MCF 10A (cell line): ENCODE data around the gene SETX. TPM values are rescaled to one million over a fixed set of nuclear protein-coding genes. Genes with fewer than 3 reads are reported as not detected.

Experiments used
- BruUV-seq: library from RNA; stranded (reverse); fragments of 400-500 nt; replicated peaks from 2 replicates; lab custom pipeline; 2021; lab: Mats Ljungman, UMichigan
- CTCF ChIA-PET: fragments of 300-600 bp; sonication (Branson Sonifier 250); formaldehyde crosslinking; extraction: SDS; loops from one replicate; lab custom pipeline; 2021; ENCODE audit warnings: antibody characterized with exemption, inconsistent platforms; lab: Yijun Ruan, JAX
- POLR2A ChIA-PET: fragments of 300-600, 350-650 bp; sonication (Branson Sonifier 250); formaldehyde crosslinking; extraction: SDS; loops from one replicate; lab custom pipeline; 2020; ENCODE audit warnings: antibody characterized with exemption, inconsistent platforms; lab: Yijun Ruan, JAX
- DNase-seq: peaks from one replicate; pipeline ENCODE4 v3.0.0-alpha.2; 2018; ENCODE audit not compliant: unreplicated experiment
- H3K27ac Mint-ChIP-seq: one replicate; pipeline ENCODE4 v1.8.0; 2022; ENCODE audit warnings: mild to moderate bottlenecking, low read depth, mixed read lengths; ENCODE audit not compliant: unreplicated experiment
- H3K27me3 Mint-ChIP-seq: one replicate; pipeline ENCODE4 v1.8.0; 2022; ENCODE audit warnings: mixed read lengths; ENCODE audit not compliant: insufficient read depth, unreplicated experiment
- H3K36me3 Mint-ChIP-seq: one replicate; pipeline ENCODE4 v1.8.0; 2022; ENCODE audit warnings: mild to moderate bottlenecking, moderate library complexity, mixed read lengths; ENCODE audit not compliant: insufficient read depth, unreplicated experiment
- H3K4me1 Mint-ChIP-seq: one replicate; pipeline ENCODE4 v1.8.0; 2022; ENCODE audit warnings: mixed read lengths; ENCODE audit not compliant: insufficient read depth, unreplicated experiment
- H3K4me3 Mint-ChIP-seq: one replicate; pipeline ENCODE4 v1.8.0; 2022; ENCODE audit warnings: mild to moderate bottlenecking, moderate library complexity, mixed read lengths; ENCODE audit not compliant: unreplicated experiment
- H3K9me3 Mint-ChIP-seq: one replicate; pipeline ENCODE4 v1.8.0; 2022; ENCODE audit warnings: mixed read lengths; ENCODE audit not compliant: unreplicated experiment
- intact Hi-C: fragments of 100-400 bp; cut with micrococcal nuclease; formaldehyde crosslinking; loops from 2 replicates; pipeline ENCODE4 v1.14.1; 2022
- total RNA-seq: library from RNA; stranded (reverse); gene quantifications from 2 replicates; pipeline ENCODE4 v1.2.3, GENCODE V29; 2022
- TF ChIP-seq, protein P1 (sequence below): fragments of 200-600 bp; IDR thresholded peaks from one replicate; pipeline ENCODE4 v1.8.0; 2022; ENCODE audit warnings: antibody characterized with exemption, mild to moderate bottlenecking; ENCODE audit not compliant: unreplicated experiment

The SETX gene
- total RNA-seq, 1 experiment from 2014 or later = 41.1 TPM

- Mint-ChIP-seq H3K27me3 (no peaks in the 10 kb centered on the region), H3K9me3 (no peaks in the 10 kb centered on the region), H3K36me3 (peaks cover 18% of the 10 kb centered on the region), H3K4me1 (peaks cover 23% of the 10 kb centered on the region), H3K4me3 (no peak overlapping the region), H3K27ac (no peak overlapping the region)
- intact Hi-C loops = no loop called here
- TF ChIP-seq, protein P1, sequence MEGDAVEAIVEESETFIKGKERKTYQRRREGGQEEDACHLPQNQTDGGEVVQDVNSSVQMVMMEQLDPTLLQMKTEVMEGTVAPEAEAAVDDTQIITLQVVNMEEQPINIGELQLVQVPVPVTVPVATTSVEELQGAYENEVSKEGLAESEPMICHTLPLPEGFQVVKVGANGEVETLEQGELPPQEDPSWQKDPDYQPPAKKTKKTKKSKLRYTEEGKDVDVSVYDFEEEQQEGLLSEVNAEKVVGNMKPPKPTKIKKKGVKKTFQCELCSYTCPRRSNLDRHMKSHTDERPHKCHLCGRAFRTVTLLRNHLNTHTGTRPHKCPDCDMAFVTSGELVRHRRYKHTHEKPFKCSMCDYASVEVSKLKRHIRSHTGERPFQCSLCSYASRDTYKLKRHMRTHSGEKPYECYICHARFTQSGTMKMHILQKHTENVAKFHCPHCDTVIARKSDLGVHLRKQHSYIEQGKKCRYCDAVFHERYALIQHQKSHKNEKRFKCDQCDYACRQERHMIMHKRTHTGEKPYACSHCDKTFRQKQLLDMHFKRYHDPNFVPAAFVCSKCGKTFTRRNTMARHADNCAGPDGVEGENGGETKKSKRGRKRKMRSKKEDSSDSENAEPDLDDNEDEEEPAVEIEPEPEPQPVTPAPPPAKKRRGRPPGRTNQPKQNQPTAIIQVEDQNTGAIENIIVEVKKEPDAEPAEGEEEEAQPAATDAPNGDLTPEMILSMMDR = no peak
- ChIA-PET POLR2A (interaction anchor here (1.7 to 2.0 kb wide), 2 partner anchors 9 to 13 kb away, joined by 4 to 5 read pairs; no protein-coding TSS in a partner anchor), CTCF (no interaction called here)
- BruUV-seq = no TSS peak
- no peak for DNase-seq
Observed at GRCh38 chr9:132356324-132356924, 1.6 kb upstream of the SETX start.

GRCh38 chr9:132351404-132352045 is 3.3 kb downstream of the SETX start:
- Mint-ChIP-seq H3K27me3 (no peaks in the 10 kb centered on the region), H3K36me3 (peaks cover 65% of the 10 kb centered on the region), H3K9me3 (no peaks in the 10 kb centered on the region), H3K4me1 (peaks cover 28% of the 10 kb centered on the region), H3K4me3 (no peak overlapping the region), H3K27ac (no peak overlapping the region)
- BruUV-seq = no TSS peak
- intact Hi-C loops = no loop called here
- TF ChIP-seq, protein P1 = no peak
- DNase-seq = peak; percentile 38
- ChIA-PET POLR2A (interaction anchor here (1.2 kb wide), 1 partner anchor 9 kb away, joined by 4 read pairs; no protein-coding TSS in a partner anchor), CTCF (interaction anchor here (0.6 kb wide), 1 partner anchor 101 kb away, joined by 3 read pairs; no protein-coding TSS in a partner anchor)

GRCh38 chr9:132350861-132351315 is 3.9 kb downstream of the SETX start:
- DNase-seq = no peak
- intact Hi-C loops = no loop called here
- TF ChIP-seq, protein P1 = no peak
- Mint-ChIP-seq H3K36me3 (peaks cover 72% of the 10 kb centered on the region), H3K27me3 (no peaks in the 10 kb centered on the region), H3K4me3 (no peak overlapping the region), H3K27ac (no peak overlapping the region), H3K4me1 (peaks cover 28% of the 10 kb centered on the region), H3K9me3 (no peaks in the 10 kb centered on the region)
- CTCF ChIA-PET = interaction anchor here (0.7 kb wide), 1 partner anchor 715 kb away, joined by 3 read pairs; no protein-coding TSS in a partner anchor
- POLR2A ChIA-PET = interaction anchor here (0.5 to 1.2 kb wide), 4 partner anchors 10 to 977 kb away, joined by 3 to 4 read pairs (median 4); no protein-coding TSS in a partner anchor
- BruUV-seq = no TSS peak

GRCh38 chr9:132348676-132349075 is 6.1 kb downstream of the SETX start:
- BruUV-seq = no TSS peak
- intact Hi-C loops = no loop called here
- Mint-ChIP-seq H3K27me3 (no peaks in the 10 kb centered on the region), H3K9me3 (no peaks in the 10 kb centered on the region), H3K27ac (no peak overlapping the region), H3K36me3 (peaks cover 92% of the 10 kb centered on the region), H3K4me3 (no peak overlapping the region), H3K4me1 (peaks cover 28% of the 10 kb centered on the region)
- CTCF ChIA-PET = interaction anchor here (0.7 kb wide), 1 partner anchor 51 kb away, joined by 3 read pairs; no protein-coding TSS in a partner anchor
- POLR2A ChIA-PET = no interaction called here
- no peak for DNase-seq
- TF ChIP-seq, protein P1 = no peak
